EL (cell line): Measurements from ENCODE around the gene PGBD5.

ENCODE experiments used
- DNase-seq: peaks from one replicate; pipeline ENCODE4 v3.0.0-alpha.2; 2016

Gene PGBD5

GRCh38 chr1:230299191-230300006 is 126.7 kb downstream of the PGBD5 start:
- DNase-seq: no peak

GRCh38 chr1:230295367-230295766 is 130.8 kb downstream of the PGBD5 start:
- no peak for DNase-seq

DNA sequence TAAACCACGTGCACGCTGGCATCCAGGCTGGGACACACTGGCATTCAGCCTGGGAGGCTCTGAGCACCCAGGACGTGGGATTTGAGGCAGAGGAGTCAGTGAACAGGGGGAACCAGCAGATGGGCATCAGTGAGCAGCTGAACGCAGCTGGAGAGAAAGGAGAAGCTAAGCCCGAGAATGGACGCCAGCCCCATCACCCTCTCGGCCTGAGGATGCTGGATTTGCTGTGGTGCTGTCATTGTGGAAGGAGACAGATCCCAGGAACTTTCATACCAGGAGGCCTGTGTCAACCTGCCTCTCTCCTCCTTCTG is 132.8 kb downstream of the PGBD5 start:
- no peak for DNase-seq

- DNase-seq: no peak
Measured at GRCh38 chr1:230292689-230293389, 133.3 kb downstream of the PGBD5 start.

DNA sequence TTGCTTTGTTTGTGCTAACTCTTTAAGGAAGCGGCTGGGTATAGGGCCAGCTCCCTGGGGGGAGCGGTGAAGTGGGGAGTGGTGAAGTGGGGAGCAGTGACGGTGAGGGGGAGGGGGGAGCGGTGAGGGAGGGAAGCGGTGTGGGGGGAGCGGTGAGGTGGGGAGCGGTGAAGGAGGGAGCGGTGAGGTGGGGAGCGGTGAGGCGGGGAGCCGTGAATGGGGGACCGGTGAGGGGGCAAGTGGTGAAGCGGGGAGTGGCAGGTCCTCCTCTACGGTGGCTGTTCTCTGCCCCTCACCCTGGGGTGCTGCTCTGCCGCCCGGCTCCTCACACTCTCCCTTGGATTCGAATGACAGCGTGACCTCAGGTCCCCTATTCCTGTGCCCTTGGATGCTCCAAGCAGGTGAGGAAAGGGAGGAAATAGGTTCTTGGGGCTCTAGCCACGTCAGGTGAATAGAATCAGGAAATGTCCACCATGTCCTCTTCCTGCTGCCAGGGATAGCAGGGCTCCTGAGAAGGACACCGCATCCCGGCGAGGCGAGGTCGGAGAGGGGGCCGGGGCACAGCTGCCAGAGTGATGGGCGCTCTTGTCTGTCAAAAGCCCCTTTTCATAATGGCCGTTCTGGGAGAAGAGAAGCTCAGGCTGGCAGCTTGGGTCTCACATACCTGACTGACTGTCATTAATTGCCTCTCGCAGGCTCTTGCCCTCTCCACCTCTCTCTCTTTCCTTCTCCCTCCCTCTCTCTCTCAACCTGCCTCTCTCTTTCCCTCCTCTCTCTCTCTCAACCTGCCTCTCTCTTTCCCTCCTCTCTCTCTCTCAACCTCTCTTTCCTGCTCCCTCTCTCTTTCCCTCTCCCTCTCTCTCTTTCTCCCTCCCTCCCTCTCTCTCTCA is 134.2 kb downstream of the PGBD5 start:
- DNase-seq: no peak

GRCh38 chr1:230289350-230289644 is 136.8 kb downstream of the PGBD5 start:
- DNase-seq: no peak

DNA sequence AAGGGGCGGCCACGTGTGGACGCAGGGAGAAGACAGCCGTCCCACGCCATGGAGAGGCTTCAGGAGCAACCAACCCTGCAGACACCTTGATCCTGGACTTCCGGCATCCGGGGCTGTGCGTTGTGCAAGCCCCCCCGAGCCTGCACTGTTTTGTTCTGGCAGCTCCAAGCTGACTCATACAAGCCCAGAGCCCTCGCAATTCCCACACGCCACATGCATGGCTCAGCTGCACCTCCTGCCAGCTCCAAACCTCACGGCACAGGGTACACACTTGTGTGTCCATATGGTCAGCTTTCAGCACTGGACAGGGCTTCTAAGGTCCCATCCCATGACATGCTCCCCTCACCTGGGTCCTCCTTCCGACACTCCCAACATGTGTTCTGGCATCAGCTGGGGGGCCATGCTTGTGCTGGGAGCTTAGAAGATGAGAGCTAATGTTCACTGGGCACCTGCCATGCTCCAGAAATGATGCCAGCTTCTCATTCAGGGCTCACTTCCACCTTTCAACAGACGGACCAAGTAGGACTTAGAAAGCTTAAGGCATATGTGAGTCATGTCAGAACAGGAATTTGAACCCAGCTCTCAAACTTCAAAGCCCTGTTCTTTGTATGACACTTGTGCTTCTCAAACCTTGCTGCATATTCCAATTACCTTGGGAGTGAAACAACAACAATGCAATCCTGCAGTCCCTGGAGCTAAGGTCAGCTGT is 137.3 kb downstream of the PGBD5 start:
- peak; percentile 22 for DNase-seq

DNA sequence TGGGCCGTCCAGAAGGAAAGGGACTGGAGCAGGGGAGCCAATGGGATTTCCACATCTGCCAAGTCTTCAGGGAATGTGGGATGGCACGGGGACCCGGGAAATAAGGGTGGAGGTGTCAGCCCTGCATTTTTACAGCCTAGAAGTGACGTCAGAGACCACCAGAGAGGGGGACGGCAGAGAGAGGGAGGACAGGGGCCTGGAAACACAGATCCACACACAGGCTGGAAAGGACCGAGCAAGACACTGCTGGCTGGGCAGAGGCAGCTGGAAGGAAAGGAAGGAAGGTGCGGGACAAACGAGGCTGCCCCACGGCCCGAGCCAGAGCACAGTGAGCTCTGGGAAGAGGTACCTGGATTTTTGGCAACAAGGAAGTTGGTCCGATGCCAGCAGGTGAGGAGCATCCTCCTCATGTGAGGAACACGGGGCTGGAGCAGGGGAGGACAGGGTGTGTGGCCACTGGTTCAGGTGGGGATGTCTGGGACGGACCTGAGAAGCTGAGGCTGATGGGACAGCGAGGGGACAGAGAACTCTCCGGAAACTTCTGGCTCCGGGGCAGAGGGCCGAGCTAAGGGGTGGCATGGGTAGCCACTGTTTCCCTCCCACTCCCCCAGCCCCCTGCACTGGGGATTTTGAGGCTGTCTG is 138.3 kb downstream of the PGBD5 start:
- DNase-seq: no peak

GRCh38 chr1:230286890-230287269 is 139.3 kb downstream of the PGBD5 start:
- no peak for DNase-seq

DNA sequence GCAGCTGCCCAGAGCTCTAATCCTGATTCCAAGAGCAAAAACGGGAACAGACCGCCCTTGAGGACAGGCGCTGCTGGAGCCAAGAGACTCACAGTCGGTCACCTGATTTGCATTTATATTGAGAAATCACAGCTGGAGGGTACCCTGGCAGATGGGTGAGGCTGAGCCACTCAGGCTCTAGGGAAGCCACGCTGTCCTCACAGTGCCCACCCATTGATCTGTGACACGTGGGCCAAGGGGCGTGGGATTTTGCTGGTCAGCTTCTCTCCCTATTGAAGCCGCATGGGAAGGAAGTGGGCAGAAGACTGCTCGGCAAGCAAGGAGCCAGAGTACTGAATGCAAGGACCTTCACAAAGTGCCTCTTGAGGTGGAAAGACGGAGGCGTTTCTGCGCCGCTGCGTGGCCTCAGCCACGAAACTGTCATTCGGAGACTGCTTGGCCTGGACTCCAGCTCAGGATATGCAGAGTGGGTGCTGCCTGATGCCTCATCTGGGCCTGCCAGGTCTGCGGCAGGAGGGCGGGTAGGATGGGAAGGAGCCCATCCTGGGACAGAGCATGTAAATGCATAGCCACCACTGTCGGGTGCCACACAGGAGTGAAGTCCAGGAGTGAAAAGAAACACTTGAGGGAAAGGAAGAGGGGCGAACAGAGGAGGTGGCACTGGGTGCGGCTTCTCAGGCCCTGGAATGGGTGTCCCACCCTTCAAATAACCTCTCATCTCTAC is 139.8 kb downstream of the PGBD5 start:
- DNase-seq: no peak

DNA sequence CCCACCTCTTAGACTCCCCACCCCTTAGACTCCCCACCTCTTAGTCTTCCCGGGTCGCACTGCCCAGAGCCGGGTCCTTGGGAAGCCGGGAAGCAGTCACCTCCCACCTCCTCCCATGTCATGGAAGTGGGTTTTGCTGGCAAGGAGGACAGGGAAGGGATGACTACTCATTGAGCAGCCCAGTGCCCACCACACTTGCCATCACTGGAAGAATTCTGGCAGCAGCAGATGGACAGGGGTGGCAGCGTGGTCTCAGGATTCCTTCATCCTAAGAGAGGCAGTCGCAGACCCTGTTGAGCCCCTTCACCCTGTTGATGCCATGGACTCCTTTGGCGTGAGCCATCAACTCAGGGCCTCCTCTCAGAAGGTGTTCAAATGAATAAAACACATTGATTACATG is 140.8 kb downstream of the PGBD5 start:
- no peak for DNase-seq

DNA sequence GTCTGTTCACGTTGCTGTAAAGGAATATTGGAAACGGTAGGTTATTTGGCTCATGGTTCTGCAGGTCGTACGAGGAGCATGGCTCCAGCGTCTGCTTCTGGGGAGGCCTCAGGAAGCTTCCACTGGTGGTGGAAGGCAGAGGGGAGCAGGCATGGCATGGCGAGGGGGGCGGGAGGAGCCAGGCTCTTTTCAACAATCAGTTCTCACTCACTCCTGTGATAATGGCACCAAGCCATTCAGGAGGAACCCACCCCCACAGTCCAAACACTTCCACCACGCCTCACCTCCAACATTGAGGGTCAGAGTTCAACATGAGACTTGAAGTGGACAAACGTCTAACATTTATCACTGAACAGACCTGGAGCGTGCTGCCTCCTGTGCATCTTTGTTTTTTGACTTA is 141.2 kb downstream of the PGBD5 start:
- DNase-seq: no peak

GRCh38 chr1:230283678-230284077 is 142.5 kb downstream of the PGBD5 start:
- DNase-seq: no peak

- DNase-seq: no peak
Measured at GRCh38 chr1:230282157-230282556, 144.0 kb downstream of the PGBD5 start.

DNA sequence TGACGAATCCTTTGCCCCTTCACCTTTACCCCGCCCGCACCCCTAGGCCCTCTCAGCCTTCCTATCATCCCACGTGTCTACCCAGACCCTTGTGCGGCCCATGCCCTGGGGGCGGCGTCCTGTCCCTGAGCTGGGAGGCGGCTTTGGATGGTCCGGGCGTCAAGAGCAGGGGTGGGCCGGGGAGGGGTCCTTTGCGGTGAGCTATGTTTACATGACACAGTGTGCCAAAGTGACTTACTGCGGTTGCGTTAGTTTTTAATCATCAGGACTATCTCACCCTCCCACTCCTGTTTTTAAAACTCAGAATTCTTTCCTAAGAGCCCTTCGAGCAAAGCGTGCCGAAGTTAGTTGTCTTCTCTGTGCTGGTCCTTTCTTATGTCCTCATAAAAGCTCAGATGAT is 144.6 kb downstream of the PGBD5 start:
- no peak for DNase-seq

GRCh38 chr1:230280906-230281413 is 145.2 kb downstream of the PGBD5 start:
- no peak for DNase-seq

DNA sequence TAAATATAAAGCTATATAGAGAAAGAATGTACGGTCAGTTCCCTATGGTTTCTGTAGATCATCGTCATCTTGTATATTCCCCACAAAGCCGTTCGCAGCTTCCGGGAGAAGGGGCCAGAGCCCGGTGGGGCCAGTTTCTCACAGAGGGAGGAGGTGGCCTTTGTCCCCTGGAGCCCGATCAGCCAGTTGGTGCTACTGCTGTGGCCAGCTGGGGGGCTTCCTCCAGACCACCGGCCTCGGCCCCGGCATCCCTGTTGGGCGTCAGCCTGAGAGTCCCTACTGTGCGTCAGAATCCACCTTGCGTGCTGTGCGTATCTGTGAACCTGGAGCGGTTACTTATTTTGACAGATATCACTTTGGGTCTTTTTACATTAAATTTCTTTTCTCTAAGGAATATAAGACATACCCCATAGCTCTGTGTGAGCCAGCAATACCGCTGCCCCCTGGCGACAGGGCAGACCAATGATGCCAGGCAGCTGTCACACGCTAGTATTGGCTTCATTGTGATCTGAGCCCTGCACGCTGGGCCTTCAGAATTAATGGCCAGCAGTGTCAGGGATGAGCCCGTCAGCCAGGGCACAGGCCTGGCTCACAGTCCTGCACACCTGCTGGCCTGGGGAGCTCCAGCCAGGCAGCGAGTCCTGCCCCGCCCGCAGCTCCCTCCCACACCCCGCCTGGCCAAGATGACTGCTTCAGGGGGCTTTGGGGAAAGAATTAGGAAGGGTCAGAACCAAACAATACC is 145.9 kb downstream of the PGBD5 start:
- DNase-seq: no peak

DNA sequence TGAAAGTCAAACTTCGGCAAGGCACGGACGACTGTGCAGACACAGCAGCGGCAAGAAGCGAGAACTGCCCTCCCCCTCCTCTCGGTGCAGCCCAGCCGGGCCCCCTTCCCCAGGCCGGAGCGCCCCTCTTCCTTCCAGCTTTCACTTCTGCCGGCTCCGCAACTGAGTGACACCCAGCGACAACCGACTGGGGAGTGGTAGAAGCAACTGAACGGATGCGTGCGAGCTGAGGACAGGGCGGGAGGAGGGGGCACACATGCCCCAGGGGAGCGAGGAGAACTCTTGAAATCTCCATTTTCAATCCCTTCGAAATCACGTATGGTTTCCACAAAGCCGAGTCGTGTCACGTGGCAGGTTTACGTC is 146.6 kb downstream of the PGBD5 start:
- DNase-seq: no peak

DNA sequence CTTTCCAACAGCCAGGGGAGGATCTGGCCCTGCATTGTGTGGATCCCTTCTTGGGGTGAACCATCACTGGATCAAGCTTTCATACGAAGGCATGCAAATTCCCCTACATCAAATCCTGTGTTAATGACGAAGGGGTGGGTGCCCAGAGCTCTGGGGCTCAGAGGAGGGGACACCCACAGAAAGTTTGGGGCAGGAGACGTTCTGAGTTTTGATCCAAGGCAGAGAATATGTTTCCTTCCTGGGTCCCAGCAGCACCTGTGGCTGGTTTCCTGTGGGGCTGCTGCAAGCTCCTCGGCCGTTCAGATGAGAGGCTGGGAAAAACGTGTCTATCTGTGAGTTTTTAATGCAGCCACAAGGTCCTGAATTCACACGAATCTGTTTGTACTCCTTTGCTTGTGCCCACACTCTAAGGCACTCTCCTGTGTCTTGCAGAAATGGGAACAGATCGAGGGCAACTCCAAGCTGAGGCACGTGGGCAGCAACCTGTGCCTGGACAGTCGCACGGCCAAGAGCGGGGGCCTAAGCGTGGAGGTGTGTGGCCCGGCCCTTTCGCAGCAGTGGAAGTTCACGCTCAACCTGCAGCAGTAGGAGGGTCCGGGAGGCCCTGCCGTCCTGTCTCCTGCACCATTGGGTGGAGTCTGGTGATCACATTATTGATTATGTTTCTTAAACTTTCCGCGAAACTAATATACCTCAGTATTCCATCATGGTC is 147.1 kb downstream of the PGBD5 start:
- DNase-seq: no peak

GRCh38 chr1:230278376-230278775 is 147.8 kb downstream of the PGBD5 start:
- DNase-seq: no peak
